H1 (cell line): ENCODE results near the gene ACOX1.

ENCODE experiments used
- BRCA1 ChIP-seq: IDR thresholded peaks from 2 replicates; pipeline ENCODE4 v1.6.1; 2012; ENCODE audit warnings: low read depth, low read length, improper control_type of control experiment
- CBX8 ChIP-seq: fragments of 300-800, 300-1000 bp; sonication (generic); IDR thresholded peaks from 2 replicates; pipeline ENCODE4 v1.7.1; 2016; ENCODE audit warnings: low read depth, low read length, borderline replicate concordance
- CTCF ChIP-seq, 3 experiments: IDR thresholded peaks; 1 replicate in 2 of 3; 2 replicates in 1 of 3; pipeline versions ENCODE4 v1.5.1 to v1.6.1; 2011; ENCODE audit warnings: low read length in 3 of 3, mild to moderate bottlenecking in 3 of 3, inconsistent platforms in 2 of 3, low read depth in 1 of 3, moderate library complexity in 1 of 3; ENCODE audit not compliant: insufficient read depth in 1 of 3; ENCODE audit errors: control extremely low read depth in 1 of 3
- EP300 ChIP-seq, 2 experiments: IDR thresholded peaks; 1 replicate in 1 of 2; 2 replicates in 1 of 2; pipeline ENCODE4 v1.6.1; 2011 to 2012; ENCODE audit warnings: low read depth in 2 of 2, low read length in 2 of 2, mild to moderate bottlenecking in 2 of 2, borderline replicate concordance in 1 of 2, inconsistent platforms in 1 of 2, moderate library complexity in 1 of 2
- EZH2 ChIP-seq: fragments of 200-600 bp; sonication (generic); IDR thresholded peaks from 2 replicates; pipeline ENCODE4 v1.7.1; 2012; ENCODE audit warnings: low read depth, mild to moderate bottlenecking, moderate library complexity, low read length, inconsistent platforms; ENCODE audit not compliant: severe bottlenecking
- FOSL1 ChIP-seq: IDR thresholded peaks from 2 replicates; pipeline ENCODE4 v1.6.1; 2011; ENCODE audit warnings: mild to moderate bottlenecking, low read depth, low read length, moderate library complexity; ENCODE audit not compliant: insufficient read depth
- GABPA ChIP-seq: IDR thresholded peaks from 2 replicates; pipeline ENCODE4 v1.6.1; 2011; ENCODE audit warnings: mild to moderate bottlenecking, low read length, moderate library complexity, borderline replicate concordance; ENCODE audit not compliant: insufficient read depth
- JUND ChIP-seq: IDR thresholded peaks from 2 replicates; pipeline ENCODE4 v1.6.1; 2011; ENCODE audit warnings: mild to moderate bottlenecking, improper control_type of control experiment, low read length
- KDM5A ChIP-seq: fragments of 200-600 bp; IDR thresholded peaks from 2 replicates; pipeline ENCODE4 v1.7.1; 2012; ENCODE audit warnings: mild to moderate bottlenecking, low read length, inconsistent platforms, mixed read lengths
- POLR2AphosphoS5 ChIP-seq: IDR thresholded peaks from 2 replicates; pipeline ENCODE4 v1.6.1; 2011; ENCODE audit warnings: low read depth, low read length

GRCh38 chr17:76005263-76006149, 26.5 kb upstream of the ACOX1 start:
- TF ChIP-seq KDM5A, result no peak
- TF ChIP-seq FOSL1, result no peak
- TF ChIP-seq EZH2, result no peak
- TF ChIP-seq CTCF (IDR thresholded peaks at IDR 0.05; ENCODE audit: control extremely low read depth in 1 of 3, insufficient read depth in 1 of 3, low read depth in 1 of 3, low read length in 3 of 3), result peak; percentile 56 to 92 (median 69)
- TF ChIP-seq POLR2AphosphoS5, result no peak
- no peak for TF ChIP-seq BRCA1
- TF ChIP-seq CBX8, result no peak
- TF ChIP-seq EP300 (IDR thresholded peaks at IDR 0.05; ENCODE audit: borderline replicate concordance in 1 of 2, low read depth in 2 of 2, low read length in 2 of 2), result no peak
- no peak for TF ChIP-seq JUND
- TF ChIP-seq GABPA, result no peak; the same call in 1 of the 2 replicates
